Liver (tissue), 3 donors: ENCODE results near the gene LRCH4.

Experiments used
- EGR1 ChIP-seq, 2 donors: IDR thresholded peaks; 2 replicates each; pipeline ENCODE4 v1.6.1; 2016 to 2018; ENCODE audit warnings: antibody characterized with exemption in 2 of 2, low read depth in 2 of 2
- FOXA1 ChIP-seq: IDR thresholded peaks from 2 replicates; pipeline ENCODE4 v1.6.1; 2016; ENCODE audit warnings: antibody characterized with exemption
- GABPA ChIP-seq, 2 donors: IDR thresholded peaks in 1 of 2; conservative IDR thresholded peaks in 1 of 2; 2 replicates each; pipeline ENCODE4 v1.6.1; 2016; ENCODE audit warnings: antibody characterized with exemption in 2 of 2, mild to moderate bottlenecking in 1 of 2, moderate library complexity in 1 of 2
- JUND ChIP-seq, 2 donors: IDR thresholded peaks; 2 replicates each; pipeline ENCODE4 v1.6.1; 2016; ENCODE audit warnings: antibody characterized with exemption in 2 of 2
- NR2F2 ChIP-seq: IDR thresholded peaks from 2 replicates; pipeline ENCODE4 v1.6.1; 2016; ENCODE audit warnings: antibody characterized with exemption
- RAD21 ChIP-seq, 2 donors: IDR thresholded peaks; 2 replicates each; pipeline ENCODE4 v1.6.1; 2016; ENCODE audit warnings: antibody characterized with exemption in 2 of 2, mild to moderate bottlenecking in 2 of 2
- SP1 ChIP-seq: IDR thresholded peaks from 2 replicates; pipeline ENCODE4 v1.6.1; 2018; ENCODE audit warnings: antibody characterized with exemption, mild to moderate bottlenecking
- TAF1 ChIP-seq: conservative IDR thresholded peaks from 2 replicates; pipeline ENCODE4 v1.6.1; 2016; ENCODE audit warnings: antibody characterized with exemption, mild to moderate bottlenecking
- YY1 ChIP-seq: IDR thresholded peaks from 2 replicates; pipeline ENCODE4 v1.6.1; 2016; ENCODE audit warnings: antibody characterized with exemption, mild to moderate bottlenecking
- TF ChIP-seq, protein P1 (sequence below): fragments of 150-350 bp; IDR thresholded peaks from 2 replicates; pipeline ENCODE4 v1.5.1; 2017; ENCODE audit warnings: improper control_type of control experiment, low read depth, low read length; ENCODE audit not compliant: missing input control
- TF ChIP-seq, protein P2 (sequence below): IDR thresholded peaks from 2 replicates; pipeline ENCODE4 v1.6.1; 2016; ENCODE audit warnings: antibody characterized with exemption, mild to moderate bottlenecking
- TF ChIP-seq, protein P3 (sequence below): IDR thresholded peaks from 2 replicates; pipeline ENCODE4 v1.6.1; 2016; ENCODE audit warnings: antibody characterized with exemption
- TF ChIP-seq, protein P4 (sequence below): IDR thresholded peaks from 2 replicates; pipeline ENCODE4 v1.6.1; 2016; ENCODE audit warnings: antibody characterized with exemption
- TF ChIP-seq, protein P5 (sequence below): IDR thresholded peaks from 2 replicates; pipeline ENCODE4 v1.6.1; 2016; ENCODE audit warnings: antibody characterized with exemption
- donor health status: healthy.
- donor health status: healthy.

DNA sequence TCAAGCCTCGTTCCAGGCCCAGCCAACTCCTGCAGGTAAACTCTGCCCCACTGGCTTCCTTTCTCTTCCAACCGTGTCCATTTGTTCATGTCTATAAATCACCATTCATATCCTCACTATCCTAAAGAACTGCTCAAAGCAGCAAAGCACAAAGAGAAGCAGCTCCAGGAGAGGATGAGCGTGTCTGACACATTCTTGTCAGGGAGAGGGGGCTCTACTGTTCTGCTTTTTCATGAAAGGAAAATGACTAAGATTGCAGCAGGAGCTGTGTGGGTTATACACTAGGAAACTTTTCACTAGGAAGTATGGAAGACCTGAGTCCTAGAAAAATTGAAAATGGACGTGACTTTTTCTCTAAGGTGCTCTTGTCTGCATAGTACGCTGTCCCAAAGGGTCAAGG, 30.2 kb downstream of the LRCH4 start:
- TF ChIP-seq, protein P1, sequence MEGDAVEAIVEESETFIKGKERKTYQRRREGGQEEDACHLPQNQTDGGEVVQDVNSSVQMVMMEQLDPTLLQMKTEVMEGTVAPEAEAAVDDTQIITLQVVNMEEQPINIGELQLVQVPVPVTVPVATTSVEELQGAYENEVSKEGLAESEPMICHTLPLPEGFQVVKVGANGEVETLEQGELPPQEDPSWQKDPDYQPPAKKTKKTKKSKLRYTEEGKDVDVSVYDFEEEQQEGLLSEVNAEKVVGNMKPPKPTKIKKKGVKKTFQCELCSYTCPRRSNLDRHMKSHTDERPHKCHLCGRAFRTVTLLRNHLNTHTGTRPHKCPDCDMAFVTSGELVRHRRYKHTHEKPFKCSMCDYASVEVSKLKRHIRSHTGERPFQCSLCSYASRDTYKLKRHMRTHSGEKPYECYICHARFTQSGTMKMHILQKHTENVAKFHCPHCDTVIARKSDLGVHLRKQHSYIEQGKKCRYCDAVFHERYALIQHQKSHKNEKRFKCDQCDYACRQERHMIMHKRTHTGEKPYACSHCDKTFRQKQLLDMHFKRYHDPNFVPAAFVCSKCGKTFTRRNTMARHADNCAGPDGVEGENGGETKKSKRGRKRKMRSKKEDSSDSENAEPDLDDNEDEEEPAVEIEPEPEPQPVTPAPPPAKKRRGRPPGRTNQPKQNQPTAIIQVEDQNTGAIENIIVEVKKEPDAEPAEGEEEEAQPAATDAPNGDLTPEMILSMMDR, result no peak
- TF ChIP-seq, protein P2, sequence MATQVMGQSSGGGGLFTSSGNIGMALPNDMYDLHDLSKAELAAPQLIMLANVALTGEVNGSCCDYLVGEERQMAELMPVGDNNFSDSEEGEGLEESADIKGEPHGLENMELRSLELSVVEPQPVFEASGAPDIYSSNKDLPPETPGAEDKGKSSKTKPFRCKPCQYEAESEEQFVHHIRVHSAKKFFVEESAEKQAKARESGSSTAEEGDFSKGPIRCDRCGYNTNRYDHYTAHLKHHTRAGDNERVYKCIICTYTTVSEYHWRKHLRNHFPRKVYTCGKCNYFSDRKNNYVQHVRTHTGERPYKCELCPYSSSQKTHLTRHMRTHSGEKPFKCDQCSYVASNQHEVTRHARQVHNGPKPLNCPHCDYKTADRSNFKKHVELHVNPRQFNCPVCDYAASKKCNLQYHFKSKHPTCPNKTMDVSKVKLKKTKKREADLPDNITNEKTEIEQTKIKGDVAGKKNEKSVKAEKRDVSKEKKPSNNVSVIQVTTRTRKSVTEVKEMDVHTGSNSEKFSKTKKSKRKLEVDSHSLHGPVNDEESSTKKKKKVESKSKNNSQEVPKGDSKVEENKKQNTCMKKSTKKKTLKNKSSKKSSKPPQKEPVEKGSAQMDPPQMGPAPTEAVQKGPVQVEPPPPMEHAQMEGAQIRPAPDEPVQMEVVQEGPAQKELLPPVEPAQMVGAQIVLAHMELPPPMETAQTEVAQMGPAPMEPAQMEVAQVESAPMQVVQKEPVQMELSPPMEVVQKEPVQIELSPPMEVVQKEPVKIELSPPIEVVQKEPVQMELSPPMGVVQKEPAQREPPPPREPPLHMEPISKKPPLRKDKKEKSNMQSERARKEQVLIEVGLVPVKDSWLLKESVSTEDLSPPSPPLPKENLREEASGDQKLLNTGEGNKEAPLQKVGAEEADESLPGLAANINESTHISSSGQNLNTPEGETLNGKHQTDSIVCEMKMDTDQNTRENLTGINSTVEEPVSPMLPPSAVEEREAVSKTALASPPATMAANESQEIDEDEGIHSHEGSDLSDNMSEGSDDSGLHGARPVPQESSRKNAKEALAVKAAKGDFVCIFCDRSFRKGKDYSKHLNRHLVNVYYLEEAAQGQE, result no peak
- TF ChIP-seq YY1 (no peak), RAD21 (IDR thresholded peaks at IDR 0.05) (no peak), TAF1 (no peak), JUND (IDR thresholded peaks at IDR 0.05) (no peak), FOXA1 (no peak), NR2F2 (no peak), GABPA (IDR thresholded peaks at IDR 0.05 in 1 of 2, conservative IDR thresholded peaks at IDR 0.05 in 1 of 2) (no peak), EGR1 (IDR thresholded peaks at IDR 0.05; ENCODE audit: low read depth in 2 of 2) (no peak), SP1 (no peak)
- TF ChIP-seq, protein P3, sequence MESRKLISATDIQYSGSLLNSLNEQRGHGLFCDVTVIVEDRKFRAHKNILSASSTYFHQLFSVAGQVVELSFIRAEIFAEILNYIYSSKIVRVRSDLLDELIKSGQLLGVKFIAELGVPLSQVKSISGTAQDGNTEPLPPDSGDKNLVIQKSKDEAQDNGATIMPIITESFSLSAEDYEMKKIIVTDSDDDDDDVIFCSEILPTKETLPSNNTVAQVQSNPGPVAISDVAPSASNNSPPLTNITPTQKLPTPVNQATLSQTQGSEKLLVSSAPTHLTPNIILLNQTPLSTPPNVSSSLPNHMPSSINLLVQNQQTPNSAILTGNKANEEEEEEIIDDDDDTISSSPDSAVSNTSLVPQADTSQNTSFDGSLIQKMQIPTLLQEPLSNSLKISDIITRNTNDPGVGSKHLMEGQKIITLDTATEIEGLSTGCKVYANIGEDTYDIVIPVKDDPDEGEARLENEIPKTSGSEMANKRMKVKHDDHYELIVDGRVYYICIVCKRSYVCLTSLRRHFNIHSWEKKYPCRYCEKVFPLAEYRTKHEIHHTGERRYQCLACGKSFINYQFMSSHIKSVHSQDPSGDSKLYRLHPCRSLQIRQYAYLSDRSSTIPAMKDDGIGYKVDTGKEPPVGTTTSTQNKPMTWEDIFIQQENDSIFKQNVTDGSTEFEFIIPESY, result no peak
- TF ChIP-seq, protein P4, sequence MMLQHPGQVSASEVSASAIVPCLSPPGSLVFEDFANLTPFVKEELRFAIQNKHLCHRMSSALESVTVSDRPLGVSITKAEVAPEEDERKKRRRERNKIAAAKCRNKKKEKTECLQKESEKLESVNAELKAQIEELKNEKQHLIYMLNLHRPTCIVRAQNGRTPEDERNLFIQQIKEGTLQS, result no peak
- TF ChIP-seq, protein P5, sequence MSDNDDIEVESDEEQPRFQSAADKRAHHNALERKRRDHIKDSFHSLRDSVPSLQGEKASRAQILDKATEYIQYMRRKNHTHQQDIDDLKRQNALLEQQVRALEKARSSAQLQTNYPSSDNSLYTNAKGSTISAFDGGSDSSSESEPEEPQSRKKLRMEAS, result no peak
